HepG2 (cell line): Measurements from ENCODE around the gene SLC17A6. TPM values are rescaled to one million over a fixed set of nuclear protein-coding genes. Genes with fewer than 3 reads are reported as not detected.

Source experiments
- ATAC-seq: fragments of 200-7000 bp; cut with Tn5 transposase; 3 replicates; pipeline ENCODE4 v1.9.1; 2020; ENCODE audit warnings: mild to moderate bottlenecking, moderate library complexity
- Bru-seq: library from RNA; stranded (reverse); fragments of 400-500 nt; gene quantifications from one replicate; lab custom pipeline; 2021; lab: Mats Ljungman, UMichigan
- BruChase-seq, 2 experiments: library from RNA; stranded (reverse); fragments of 400-500 nt; gene quantifications; one replicate each; lab custom pipeline; 2021; lab: Mats Ljungman, UMichigan
- BruUV-seq: library from RNA; stranded (reverse); fragments of 400-500 nt; replicated peaks from 2 replicates; lab custom pipeline; 2021; lab: Mats Ljungman, UMichigan
- CTCF ChIA-PET: fragments of 300-600 bp; formaldehyde crosslinking; extraction: SDS; loops from one replicate; lab custom pipeline; 2021; ENCODE audit warnings: low total read pairs, inconsistent platforms, low intra/inter-chr PET ratio; lab: Yijun Ruan, JAX
- POLR2A ChIA-PET: fragments of 350-600 bp; sonication (Branson Sonifier 250); formaldehyde crosslinking; loops from one replicate; lab custom pipeline; 2020; ENCODE audit warnings: antibody characterized with exemption, inconsistent platforms; lab: Yijun Ruan, JAX
- DNase-seq: peaks from one replicate; pipeline ENCODE4 v3.0.0-alpha.2; 2015; ENCODE audit warnings: low spot score
- FAIRE-seq: peaks from 3 replicates; lab custom pipeline; 2011; peaks lifted over from hg19 to GRCh38; lab: Jason Lieb, UNC
- H2AFZ ChIP-seq: one replicate; pipeline ENCODE4 v1.6.1; 2011; ENCODE audit warnings: low read length, inconsistent platforms
- H3K27ac ChIP-seq: fragments of 300-600 bp; 3 replicates; pipeline ENCODE4 v1.8.0; 2011; ENCODE audit warnings: mixed run types, mild to moderate bottlenecking, mixed read lengths, low read length, inconsistent platforms; ENCODE audit not compliant: insufficient read depth; ENCODE audit errors: extremely low read length
- H3K27me3 ChIP-seq, 2 experiments: fragments of 200-600 bp in 1 of 2; 2 replicates in 1 of 2; 3 replicates in 1 of 2; pipeline versions ENCODE4 v1.6.0 to v1.8.0; 2011; ENCODE audit warnings: low read length in 2 of 2, mild to moderate bottlenecking in 2 of 2, moderate library complexity in 2 of 2, inconsistent platforms in 1 of 2; ENCODE audit not compliant: insufficient read depth in 2 of 2, control insufficient read depth in 1 of 2
- H3K36me3 ChIP-seq, 2 experiments: fragments of 200-600 bp in 1 of 2; replicated peaks in 1 of 2; 2 replicates in 1 of 2; 3 replicates in 1 of 2; pipeline versions ENCODE4 v1.5.1 to v1.8.0; 2011; ENCODE audit warnings: low read length in 2 of 2, inconsistent platforms in 1 of 2; ENCODE audit not compliant: insufficient read depth in 2 of 2, control insufficient read depth in 1 of 2
- H3K4me1 ChIP-seq: 2 replicates; pipeline ENCODE4 v1.5.1; 2012; ENCODE audit warnings: low read length, inconsistent platforms; ENCODE audit not compliant: insufficient read depth
- H3K4me2 ChIP-seq: 2 replicates; pipeline ENCODE4 v1.6.0; 2011; ENCODE audit warnings: low read depth, low read length, inconsistent platforms
- H3K4me3 ChIP-seq, 3 experiments: fragments of 200-600 bp in 1 of 3; sonication (generic), shearing (Covaris generic) in 1 of 3; replicated peaks in 1 of 3; 2 replicates each; pipeline ENCODE4 v1.5.1; 2011 to 2016; ENCODE audit warnings: low read length in 3 of 3, inconsistent platforms in 2 of 3, low read depth in 2 of 3, mild to moderate bottlenecking in 2 of 3, control low read depth in 1 of 3, mixed read lengths in 1 of 3; ENCODE audit not compliant: insufficient read depth in 1 of 3
- H3K79me2 ChIP-seq: one replicate; pipeline ENCODE4 v1.6.1; 2011; ENCODE audit warnings: low read length, inconsistent platforms; ENCODE audit not compliant: insufficient read depth
- H3K9ac ChIP-seq: 2 replicates; pipeline ENCODE4 v1.6.0; 2011; ENCODE audit warnings: mild to moderate bottlenecking, low read depth, low read length, inconsistent platforms; ENCODE audit not compliant: insufficient read depth
- H3K9me3 ChIP-seq: 2 replicates; pipeline ENCODE4 v1.5.1; 2012; ENCODE audit warnings: mild to moderate bottlenecking, low read length
- H4K20me1 ChIP-seq: 2 replicates; pipeline ENCODE4 v1.6.0; 2011; ENCODE audit warnings: inconsistent platforms, mild to moderate bottlenecking, low read length, moderate library complexity; ENCODE audit not compliant: insufficient read depth
- BORCS8-MEF2B ChIP-seq: sonication (generic); formaldehyde crosslinking; IDR thresholded peaks from 2 replicates; pipeline ENCODE4 v1.8.0; 2022; ENCODE audit warnings: mild to moderate bottlenecking, missing genetic modification reagents
- EHMT2 ChIP-seq: fragments of 200-600 bp; sonication (generic); IDR thresholded peaks from 2 replicates; pipeline ENCODE4 v1.7.0; 2017; ENCODE audit warnings: antibody characterized with exemption, low read depth, low read length, borderline replicate concordance
- GMEB2 ChIP-seq: IDR thresholded peaks from 2 replicates; pipeline ENCODE4 v1.6.1; 2016; ENCODE audit warnings: missing biosample characterization, missing genetic modification reagents, low read depth
- KLF16 ChIP-seq, 2 experiments: sonication (generic) in 1 of 2; formaldehyde crosslinking in 1 of 2; IDR thresholded peaks; 2 replicates each; pipeline versions ENCODE4 v1.6.1 to v1.8.0; 2016 to 2023; ENCODE audit warnings: missing genetic modification reagents in 2 of 2, missing compliant biosample characterization in 1 of 2
- KLF6 ChIP-seq: IDR thresholded peaks from 2 replicates; pipeline ENCODE4 v1.8.0; 2016; ENCODE audit warnings: missing biosample characterization, missing genetic modification reagents
- RARA ChIP-seq: IDR thresholded peaks from 2 replicates; pipeline ENCODE4 v1.6.1; 2016; ENCODE audit warnings: missing genetic modification reagents, missing compliant biosample characterization
- SMAD3 ChIP-seq: sonication (generic); formaldehyde crosslinking; IDR thresholded peaks from 2 replicates; pipeline ENCODE4 v1.4.0; 2020; ENCODE audit warnings: missing genetic modification reagents
- SRY ChIP-seq: sonication (generic); formaldehyde crosslinking; IDR thresholded peaks from 2 replicates; pipeline ENCODE4 v1.8.0; 2022; ENCODE audit warnings: mild to moderate bottlenecking, missing genetic modification reagents
- TSC22D2 ChIP-seq: sonication (generic); formaldehyde crosslinking; IDR thresholded peaks from 2 replicates; pipeline ENCODE4 v1.5.1; 2020; ENCODE audit warnings: missing genetic modification reagents, mild to moderate bottlenecking, borderline replicate concordance
- YEATS2 ChIP-seq: sonication (generic); formaldehyde crosslinking; IDR thresholded peaks from 2 replicates; pipeline ENCODE4 v1.4.0; 2020; ENCODE audit warnings: missing genetic modification reagents, borderline replicate concordance
- ZFP82 ChIP-seq: sonication (generic); formaldehyde crosslinking; IDR thresholded peaks from 2 replicates; pipeline ENCODE4 v1.5.1; 2020; ENCODE audit warnings: mild to moderate bottlenecking, missing genetic modification reagents, borderline replicate concordance
- ZNF562 ChIP-seq: sonication (generic); formaldehyde crosslinking; IDR thresholded peaks from 2 replicates; pipeline ENCODE4 v1.8.0; 2022; ENCODE audit warnings: missing genetic modification reagents, borderline replicate concordance
- ZNF777 ChIP-seq: sonication (generic); formaldehyde crosslinking; IDR thresholded peaks from 2 replicates; pipeline ENCODE4 v1.4.0; 2020; ENCODE audit warnings: missing genetic modification reagents
- WGBS: methylation state at CpG from one replicate; pipeline ENCODE4 v1.1.6; 2017; ENCODE audit warnings: low lambda C conversion rate; 5-methylcytosine and 5-hydroxymethylcytosine counted together
- in situ Hi-C: cut with HindIII; loops from 2 replicates; pipeline ENCODE4 v1.10.0; 2017; ENCODE audit warnings: low pct_unique_long_range_greater_than_20kb; ENCODE audit not compliant: extremely low pct_ligation_motif_present
- intact Hi-C: fragments of 100-400 bp; cut with micrococcal nuclease; formaldehyde crosslinking; loops from one replicate; pipeline ENCODE4 v1.10.0; 2022; ENCODE audit not compliant: unreplicated experiment
- long read RNA-seq, 2 experiments: library from RNA in 1 of 2; library from polyadenylated mRNA in 1 of 2; stranded (forward) in 1 of 2; unstranded in 1 of 2; transcript quantifications; one replicate each; pipeline ENCODE4 v2.0.0, GENCODE V29; 2019 to 2022
- polyA minus RNA-seq, 3 experiments: library from RNA; depleted of rRNA, polyadenylated mRNA; stranded (reverse); fragments of >200 nt; gene quantifications; 2 replicates each; pipeline ENCODE4 v1.2.3, GENCODE V29; 2011; ENCODE audit warnings: low replicate concordance in 1 of 3
- polyA plus RNA-seq, 8 experiments: library from polyadenylated mRNA; depleted of rRNA in 3 of 8; stranded (reverse) in 7 of 8; unstranded in 1 of 8; fragments of >200 nt; fragmentation: Illumina TruSeq in 4 of 8; extraction: Trizol in 4 of 8; gene quantifications; 2 replicates each; pipeline versions ENCODE4 v1.2.1 to v1.2.3, GENCODE V29; 2011 to 2016; ENCODE audit warnings: low read depth in 4 of 8, missing spikeins in 1 of 8, mixed read lengths in 1 of 8; ENCODE audit not compliant: insufficient read depth in 1 of 8
- total RNA-seq, 5 experiments: library from RNA; depleted of rRNA; stranded (reverse); fragments of >200 nt; fragmentation: Illumina TruSeq; extraction: Trizol; gene quantifications; 2 replicates each; pipeline ENCODE4 v1.2.3, GENCODE V29; 2016; ENCODE audit warnings: low read depth in 1 of 5

Gene SLC17A6
- total RNA-seq (2016; rRNA removed; fragmentation: Illumina TruSeq; extraction: Trizol) (not detected in 2 replicates), polyA plus RNA-seq (2011; rRNA removed) (not detected in 2 replicates), polyA minus RNA-seq (2011; rRNA and poly(A)+ RNA removed; ENCODE audit: low replicate concordance) (not detected in 2 replicates), Bru-seq, nascent RNA (not detected), BruChase-seq, experiment 1, labeled RNA remaining after a 6-hour chase (not detected), BruChase-seq, experiment 2, labeled RNA remaining after a 2-hour chase (not detected)
- total RNA-seq (2016; cell fraction: cytosol; rRNA removed; fragmentation: Illumina TruSeq; extraction: Trizol; ENCODE audit: low read depth), result not detected in 2 replicates
- total RNA-seq (2016; cell fraction: insoluble cytoplasmic fraction; rRNA removed; fragmentation: Illumina TruSeq; extraction: Trizol), result not detected in 2 replicates
- total RNA-seq (2016; cell fraction: membrane; rRNA removed; fragmentation: Illumina TruSeq; extraction: Trizol), result not detected in 2 replicates
- total RNA-seq (2016; cell fraction: nucleus; rRNA removed; fragmentation: Illumina TruSeq; extraction: Trizol), result not detected in 2 replicates
- polyA plus RNA-seq (2011; cell fraction: cytosol; rRNA removed), result not detected in 2 replicates
- polyA plus RNA-seq (2011; cell fraction: nucleus; rRNA removed), result not detected in 2 replicates
- polyA plus RNA-seq (2012), result not detected in 2 replicates
- not detected in 2 replicates for polyA plus RNA-seq (2016; cell fraction: cytosol; fragmentation: Illumina TruSeq; extraction: Trizol; ENCODE audit: low read depth)
- polyA plus RNA-seq (2016; cell fraction: insoluble cytoplasmic fraction; fragmentation: Illumina TruSeq; extraction: Trizol; ENCODE audit: low read depth), result not detected in 2 replicates
- polyA plus RNA-seq (2016; cell fraction: membrane; fragmentation: Illumina TruSeq; extraction: Trizol; ENCODE audit: low read depth), result not detected in 2 replicates
- polyA plus RNA-seq (2016; cell fraction: nucleus; fragmentation: Illumina TruSeq; extraction: Trizol; ENCODE audit: insufficient read depth, low read depth), result not detected in 2 replicates
- polyA minus RNA-seq (2011; cell fraction: cytosol; rRNA and poly(A)+ RNA removed), result not detected in 2 replicates
- not detected in 2 replicates for polyA minus RNA-seq (2011; cell fraction: nucleus; rRNA and poly(A)+ RNA removed)
- long read RNA-seq, experiment 1, result 0 reads
- long read RNA-seq, experiment 2, result 0 reads

- POLR2A ChIA-PET, result no interaction called here
- peak; percentile 21 for DNase-seq
- no peak within 1 kb of the TSS for H3K4me2 ChIP-seq
- no peaks in the 10 kb centered on the region for H3K4me1 ChIP-seq
- H3K9me3 ChIP-seq, result no peaks in the 10 kb centered on the region
- H3K79me2 ChIP-seq, result no peaks in the 10 kb centered on the region
- no peak within 1 kb of the TSS for H3K4me3 ChIP-seq
- ATAC-seq, result peak; percentile 56; the same call in 2 of the 3 replicates
- H3K27me3 ChIP-seq, result peaks cover 5 to 29% of the 10 kb centered on the region in 2 experiments; a peak in 3 of 5 replicates
- H3K36me3 ChIP-seq, result no peaks in the 10 kb centered on the region
- WGBS, result 16% methylated on average over 27 of the region's 28 CpGs
- in situ Hi-C loops (loop anchor here (10.0 kb wide), 2 partner anchors 197 to 457 kb away; no protein-coding TSS in a partner anchor), intact Hi-C loops (loop anchor here (5.0 to 10.0 kb wide), 2 partner anchors 287 to 494 kb away; partner anchors contain the start of gene FANCF)
- no peak for FAIRE-seq
- H3K9ac ChIP-seq, result no peak within 1 kb of the TSS
- no TSS peak for BruUV-seq
- H3K27ac ChIP-seq, result no peak within 1 kb of the TSS
- H2AFZ ChIP-seq, result no peak within 1 kb of the TSS
- CTCF ChIA-PET, result no interaction called here
- no peaks in the 10 kb centered on the region for H4K20me1 ChIP-seq
- TF ChIP-seq GMEB2 (CRISPR knock-in tag) (no peak), ZNF777 (CRISPR knock-in tag) (no peak), YEATS2 (CRISPR knock-in tag) (no peak), SRY (CRISPR knock-in tag) (peak; percentile 49; the same call in 1 of the 2 replicates), BORCS8-MEF2B (0 out of 2 replicates have a peak, but pooled peaks have one; percentile 43), EHMT2 (peak; percentile 99), RARA (CRISPR knock-in tag) (peak; percentile 12; the same call in 1 of the 2 replicates), ZFP82 (no peak), SMAD3 (0 out of 2 replicates have a peak, but pooled peaks have one; percentile 37), KLF6 (0 out of 2 replicates have a peak, but pooled peaks have one; percentile 40), TSC22D2 (peak; percentile 60; the same call in 1 of the 2 replicates), ZNF562 (CRISPR knock-in tag) (no peak), KLF16 (CRISPR knock-in tag; IDR thresholded peaks at IDR 0.05) (peak in 1 of 2 experiments; percentile 55; a peak in 1 of 4 replicates)
These were observed at the start of gene SLC17A6 for GRCh38 chr11:22337596-22338485. SLC17A6 (plus strand) TSS chr11:22338381; CDS start chr11:22338534, 153 bp downstream.
